ENCODE measurements around the gene NAB2.
A peak's percentile ranks its signal among the peaks of the same experiment; 100 is the strongest.
"Not testable (repeated sequence)": the region's sequence is repeated elsewhere in the genome, so short reads cannot be mapped to it uniquely, and the experiment has no call there.

NAB2 gene

DNA sequence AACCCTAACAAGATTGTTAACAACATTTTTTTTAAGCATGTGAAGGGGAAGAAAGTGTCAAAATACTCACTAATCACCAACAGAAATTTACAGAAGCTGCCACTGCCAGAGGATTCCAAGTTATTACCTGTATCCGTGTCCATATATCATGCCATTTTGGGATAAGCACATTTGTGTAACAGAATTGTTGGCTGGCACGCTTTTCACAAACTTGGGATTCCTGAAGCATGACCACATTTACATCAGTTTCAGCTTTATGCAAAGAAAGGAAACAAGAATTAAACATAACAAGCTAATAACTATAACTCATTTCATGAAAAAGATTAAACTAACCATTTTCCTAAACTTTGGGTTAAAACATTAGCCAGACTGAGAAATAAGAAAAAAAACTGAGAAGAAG is 16.3 kb upstream of the NAB2 start:
- no peak for DNase-seq

DNA sequence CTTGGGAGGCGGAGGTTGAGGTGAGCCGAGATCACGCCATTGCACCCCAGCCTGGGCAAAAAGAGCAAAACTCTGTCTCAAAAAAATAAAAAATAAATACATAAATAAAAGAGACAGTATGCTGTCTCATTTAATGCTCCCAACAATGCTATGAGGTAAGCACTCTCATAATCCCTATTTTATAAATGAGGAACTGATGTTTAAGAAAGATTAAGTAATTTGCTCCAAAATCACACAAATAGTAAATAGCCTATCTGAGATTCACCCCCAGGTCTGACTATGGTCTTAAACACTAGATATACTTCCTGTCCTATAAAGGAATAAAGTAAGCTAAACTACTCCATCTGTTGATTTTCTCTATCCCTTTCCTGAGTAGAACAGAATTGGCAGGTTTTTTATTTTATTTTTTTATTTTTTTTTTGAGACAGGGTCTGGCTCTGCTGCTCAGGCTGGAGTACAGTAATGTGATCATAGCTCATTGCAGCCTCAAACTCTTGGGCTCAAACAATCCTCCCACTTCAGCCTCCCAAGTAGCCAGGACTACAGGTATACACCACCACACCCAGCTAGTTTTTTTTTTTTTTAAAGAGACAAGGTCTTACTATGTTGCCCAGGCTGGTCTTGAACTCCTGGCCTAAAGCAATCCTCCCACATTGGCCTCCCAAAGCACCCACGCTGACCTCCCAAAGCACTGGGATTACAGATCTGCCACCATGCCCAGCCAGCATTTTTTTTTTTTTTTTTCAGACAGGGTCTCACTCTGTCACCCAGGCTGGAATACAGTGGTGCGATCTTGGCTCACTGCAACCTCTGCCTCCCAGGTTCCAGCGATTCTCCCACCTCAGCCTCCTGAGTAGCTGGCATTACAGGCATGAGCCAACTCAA is 15.1 kb upstream of the NAB2 start:
- DNase-seq, result not testable (repeated sequence)

- peak; percentile 76 to 100 (median 96) for DNase-seq
These were observed 10.2 kb upstream of the NAB2 start, which contains the start of gene NEMP1 for GRCh38 chr12:57078519-57079404. TSS of gene NEMP1 (minus strand) at chr12:57078791. CDS start at chr12:57078745, 46 bp downstream.

GRCh38 chr12:57079821-57080220 is 9.1 kb upstream of the NAB2 start:
- no peak for DNase-seq

GRCh38 chr12:57080855-57081254 is 8.1 kb upstream of the NAB2 start:
- DNase-seq, result no peak

GRCh38 chr12:57085999-57086492 is 2.9 kb upstream of the NAB2 start:
- peak in 1 of 14 donors; percentile 58 for DNase-seq

- DNase-seq, result peak in 7 of 14 donors; percentile 22 to 70 (median 37)
These were observed 2.4 kb upstream of the NAB2 start for GRCh38 chr12:57086493-57087009.

- peak in 13 of 14 donors; percentile 29 to 80 (median 70) for DNase-seq
These were observed 1.8 kb upstream of the NAB2 start for GRCh38 chr12:57087010-57087690.

DNA sequence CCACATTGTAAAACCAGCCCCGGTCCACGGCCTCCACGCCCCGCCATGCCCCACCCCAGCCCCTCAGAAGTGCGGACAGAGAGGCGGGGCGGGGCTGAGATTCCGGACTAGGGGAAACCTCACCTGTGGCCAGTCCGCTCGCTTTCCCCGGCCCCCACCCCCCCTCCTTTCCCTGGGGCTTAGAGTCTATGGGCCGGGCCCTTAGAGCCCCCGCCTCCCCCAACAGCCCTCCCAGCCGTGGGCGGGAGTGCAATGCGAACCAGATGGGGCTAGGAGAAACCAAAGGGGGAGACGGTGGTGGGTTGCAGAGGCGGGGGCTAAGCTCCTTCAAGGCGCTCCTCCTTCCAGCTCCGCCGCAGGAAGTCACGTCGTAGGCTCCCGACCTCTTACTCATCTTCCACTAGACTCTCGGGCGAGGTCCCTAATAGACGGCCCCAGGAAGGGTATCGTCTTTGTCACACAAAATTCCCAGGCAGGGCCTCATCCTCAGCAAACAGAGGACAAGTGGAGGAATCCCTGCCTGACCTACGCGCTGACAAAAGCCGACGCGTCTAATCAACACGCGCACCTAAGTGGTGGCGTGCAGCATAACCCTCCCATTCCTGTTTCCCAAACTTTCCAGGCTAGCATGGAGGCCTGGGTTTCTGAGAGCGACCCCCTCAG is 1.1 kb upstream of the NAB2 start:
- DNase-seq, result peak in 9 of 14 donors; percentile 31 to 73 (median 60)

DNA sequence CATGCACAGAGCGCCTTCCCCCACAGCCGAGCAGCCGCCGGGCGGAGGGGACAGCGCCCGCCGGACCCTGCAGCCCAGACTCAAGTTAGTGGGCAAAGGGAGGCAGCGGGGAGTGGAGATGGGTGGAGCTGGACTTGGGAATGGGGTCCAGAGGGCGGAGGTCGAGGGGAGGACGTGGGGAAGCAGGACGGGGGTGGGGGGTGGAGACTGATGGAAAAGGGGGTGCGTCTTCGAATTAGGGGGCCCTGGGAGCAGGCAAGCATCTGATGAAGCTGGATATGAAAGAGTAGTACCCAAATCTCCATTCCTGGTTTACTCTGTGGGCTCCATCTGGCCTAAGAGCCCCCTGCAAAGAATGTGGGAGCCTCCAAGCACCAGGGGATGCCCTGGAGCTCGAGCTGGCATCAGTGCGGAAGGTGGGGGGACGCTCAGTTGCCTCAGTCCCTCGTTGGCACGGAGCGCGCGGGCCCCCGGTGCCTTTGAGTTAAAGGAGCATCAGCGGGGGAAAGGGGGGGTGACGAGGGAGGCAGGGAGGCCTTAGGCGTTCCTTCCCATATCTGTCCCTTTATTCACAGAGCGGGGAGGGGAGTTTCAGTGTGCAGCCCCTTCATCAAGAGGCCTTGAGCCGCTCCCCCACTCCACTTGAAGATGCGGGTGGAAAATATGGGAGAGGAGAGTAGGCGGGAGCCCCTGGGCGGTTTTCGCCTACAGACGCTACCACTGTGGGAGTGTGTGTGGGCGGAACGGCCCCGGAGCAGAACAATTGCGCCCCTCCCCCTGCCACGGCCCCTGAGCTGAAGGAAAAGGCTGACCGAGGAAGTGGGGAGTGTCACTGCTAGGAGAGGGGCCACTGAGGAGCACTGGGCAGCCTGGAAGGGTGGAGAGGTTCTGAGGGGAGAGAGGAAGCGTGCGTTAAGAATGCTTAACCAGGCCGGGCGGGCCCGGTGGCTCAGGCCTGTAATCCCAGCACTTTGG is 644 bp downstream of the NAB2 start:
- peak in 13 of 14 donors; percentile 19 to 70 (median 56) for DNase-seq

DNA sequence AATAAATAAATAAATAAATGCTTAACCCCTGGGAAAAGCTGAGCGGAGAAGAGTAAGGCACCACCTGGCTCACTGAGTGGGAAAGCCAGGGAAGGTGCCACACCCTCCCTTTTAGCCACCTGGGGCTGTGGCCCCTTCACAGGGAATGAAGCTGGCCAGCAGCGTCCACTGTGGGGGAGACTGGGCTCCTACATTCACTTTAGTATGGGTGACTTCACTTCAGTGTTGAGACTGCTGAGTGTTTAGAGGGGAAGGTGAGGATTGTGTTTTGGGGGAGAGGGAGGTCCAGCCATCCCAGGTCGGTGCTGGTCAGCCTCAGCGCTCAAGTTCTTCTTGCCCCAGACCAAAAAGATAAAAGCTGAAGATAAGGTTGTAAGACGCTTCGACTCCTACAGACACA is 1.6 kb downstream of the NAB2 start:
- no peak for DNase-seq

DNA sequence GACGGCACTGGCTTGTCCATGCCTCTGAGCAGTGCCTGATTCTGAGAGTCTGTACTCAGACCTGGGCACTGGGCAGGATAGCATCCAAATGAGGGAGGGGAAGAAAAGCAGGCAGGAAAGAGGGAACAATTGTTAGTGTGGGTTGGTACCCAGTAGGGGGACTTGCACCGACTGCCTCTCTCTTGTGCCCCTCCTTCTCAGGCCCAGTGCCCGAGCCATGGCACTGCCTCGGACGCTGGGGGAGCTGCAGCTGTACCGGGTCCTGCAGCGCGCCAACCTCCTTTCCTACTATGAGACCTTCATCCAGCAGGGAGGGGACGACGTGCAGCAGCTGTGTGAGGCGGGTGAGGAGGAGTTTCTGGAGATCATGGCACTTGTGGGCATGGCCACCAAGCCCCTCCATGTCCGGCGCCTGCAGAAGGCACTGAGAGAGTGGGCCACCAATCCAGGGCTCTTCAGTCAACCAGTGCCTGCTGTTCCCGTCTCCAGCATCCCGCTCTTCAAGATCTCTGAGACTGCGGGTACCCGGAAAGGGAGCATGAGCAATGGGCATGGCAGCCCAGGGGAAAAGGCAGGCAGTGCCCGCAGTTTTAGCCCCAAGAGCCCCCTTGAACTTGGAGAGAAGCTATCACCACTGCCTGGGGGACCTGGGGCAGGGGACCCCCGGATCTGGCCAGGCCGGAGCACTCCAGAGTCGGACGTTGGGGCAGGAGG is 2.2 kb downstream of the NAB2 start:
- DNase-seq, result peak in 7 of 14 donors; percentile 17 to 33 (median 26)

GRCh38 chr12:57091638-57092528 is 3.0 kb downstream of the NAB2 start:
- DNase-seq, result no peak

GRCh38 chr12:57092529-57092862 is 3.6 kb downstream of the NAB2 start:
- no peak for DNase-seq

- DNase-seq, result no peak
These were observed 4.0 kb downstream of the NAB2 start for GRCh38 chr12:57092876-57093414.

- DNase-seq, result peak in 3 of 14 donors; percentile 7 to 53 (median 20)
These were observed 4.7 kb downstream of the NAB2 start for GRCh38 chr12:57093415-57094207.
